Parathyroid adenoma (tissue), 2 donors: ENCODE measurements around the gene MAPK8IP3.

Experiments
- H2AFZ ChIP-seq: fragments of 300-600 bp; sonication (generic); one replicate; pipeline ENCODE4 v1.7.0; 2017; ENCODE audit warnings: antibody characterized with exemption, mild to moderate bottlenecking
- H3K27ac ChIP-seq: fragments of 300-600 bp; sonication (generic); one replicate; pipeline ENCODE4 v1.7.0; 2017
- H3K27me3 ChIP-seq: fragments of 300-600 bp; sonication (generic); one replicate; pipeline ENCODE4 v1.7.0; 2017; ENCODE audit warnings: low read length; ENCODE audit not compliant: control insufficient read depth, insufficient read depth
- H3K36me3 ChIP-seq: fragments of 300-600 bp; sonication (generic); one replicate; pipeline ENCODE4 v1.7.0; 2017; ENCODE audit warnings: low read length; ENCODE audit not compliant: control insufficient read depth, insufficient read depth
- H3K4me1 ChIP-seq: fragments of 300-600 bp; sonication (generic); one replicate; pipeline ENCODE4 v1.7.0; 2017; ENCODE audit warnings: control low read depth
- H3K4me2 ChIP-seq: fragments of 300-600 bp; sonication (generic); one replicate; pipeline ENCODE4 v1.7.0; 2017; ENCODE audit warnings: low read length
- H3K4me3 ChIP-seq: fragments of 300-600 bp; sonication (generic); one replicate; pipeline ENCODE4 v1.7.0; 2017; ENCODE audit warnings: low read depth, low read length
- H3K79me2 ChIP-seq: fragments of 300-600 bp; sonication (generic); one replicate; pipeline ENCODE4 v1.7.0; 2017; ENCODE audit warnings: control low read depth
- H3K9ac ChIP-seq: fragments of 300-600 bp; sonication (generic); one replicate; pipeline ENCODE4 v1.7.0; 2017; ENCODE audit warnings: mild to moderate bottlenecking
- H3K9me3 ChIP-seq: fragments of 300-600 bp; sonication (generic); one replicate; pipeline ENCODE4 v1.7.0; 2017; ENCODE audit warnings: low read length; ENCODE audit not compliant: control insufficient read depth
- TF ChIP-seq, protein P1 (sequence below): fragments of 300-600 bp; sonication (generic); IDR thresholded peaks from one replicate; pipeline ENCODE4 v1.7.0; 2017; ENCODE audit warnings: antibody characterized with exemption, mild to moderate bottlenecking
- donor health status: primary hyperparathyroidism.

Gene MAPK8IP3

DNA sequence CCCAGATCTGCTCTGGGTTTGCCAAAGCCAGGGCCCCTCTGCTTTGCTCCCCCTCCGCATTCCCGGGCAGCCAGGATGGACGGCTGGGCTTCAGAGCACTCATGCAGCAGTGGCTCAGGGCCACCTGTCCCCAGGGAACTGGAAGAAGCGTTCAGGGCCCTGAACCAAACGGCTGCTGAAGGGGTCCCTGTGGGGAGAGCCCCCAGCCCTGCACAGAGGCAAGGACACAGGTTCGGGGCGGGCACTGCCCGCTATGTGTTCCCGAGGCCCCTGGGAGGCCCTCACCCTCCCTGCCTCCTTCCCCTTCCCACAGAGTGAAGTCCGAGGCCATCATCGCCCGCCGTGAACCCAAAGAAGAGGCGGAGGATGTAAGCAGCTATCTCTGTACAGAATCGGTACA lies 54.9 kb downstream of the MAPK8IP3 start:
- no peak overlapping the region for H3K4me3 ChIP-seq
- H3K4me2 ChIP-seq = no peak overlapping the region
- H3K27me3 ChIP-seq = no peaks in the 10 kb centered on the region
- H3K36me3 ChIP-seq = no peaks in the 10 kb centered on the region
- no peaks in the 10 kb centered on the region for H3K4me1 ChIP-seq
- H2AFZ ChIP-seq = no peak overlapping the region
- peaks cover under 1% of the 10 kb centered on the region for H3K79me2 ChIP-seq
- H3K9me3 ChIP-seq = no peaks in the 10 kb centered on the region
- TF ChIP-seq, protein P1, sequence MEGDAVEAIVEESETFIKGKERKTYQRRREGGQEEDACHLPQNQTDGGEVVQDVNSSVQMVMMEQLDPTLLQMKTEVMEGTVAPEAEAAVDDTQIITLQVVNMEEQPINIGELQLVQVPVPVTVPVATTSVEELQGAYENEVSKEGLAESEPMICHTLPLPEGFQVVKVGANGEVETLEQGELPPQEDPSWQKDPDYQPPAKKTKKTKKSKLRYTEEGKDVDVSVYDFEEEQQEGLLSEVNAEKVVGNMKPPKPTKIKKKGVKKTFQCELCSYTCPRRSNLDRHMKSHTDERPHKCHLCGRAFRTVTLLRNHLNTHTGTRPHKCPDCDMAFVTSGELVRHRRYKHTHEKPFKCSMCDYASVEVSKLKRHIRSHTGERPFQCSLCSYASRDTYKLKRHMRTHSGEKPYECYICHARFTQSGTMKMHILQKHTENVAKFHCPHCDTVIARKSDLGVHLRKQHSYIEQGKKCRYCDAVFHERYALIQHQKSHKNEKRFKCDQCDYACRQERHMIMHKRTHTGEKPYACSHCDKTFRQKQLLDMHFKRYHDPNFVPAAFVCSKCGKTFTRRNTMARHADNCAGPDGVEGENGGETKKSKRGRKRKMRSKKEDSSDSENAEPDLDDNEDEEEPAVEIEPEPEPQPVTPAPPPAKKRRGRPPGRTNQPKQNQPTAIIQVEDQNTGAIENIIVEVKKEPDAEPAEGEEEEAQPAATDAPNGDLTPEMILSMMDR = no peak
- H3K27ac ChIP-seq = no peak overlapping the region
- no peak overlapping the region for H3K9ac ChIP-seq

DNA sequence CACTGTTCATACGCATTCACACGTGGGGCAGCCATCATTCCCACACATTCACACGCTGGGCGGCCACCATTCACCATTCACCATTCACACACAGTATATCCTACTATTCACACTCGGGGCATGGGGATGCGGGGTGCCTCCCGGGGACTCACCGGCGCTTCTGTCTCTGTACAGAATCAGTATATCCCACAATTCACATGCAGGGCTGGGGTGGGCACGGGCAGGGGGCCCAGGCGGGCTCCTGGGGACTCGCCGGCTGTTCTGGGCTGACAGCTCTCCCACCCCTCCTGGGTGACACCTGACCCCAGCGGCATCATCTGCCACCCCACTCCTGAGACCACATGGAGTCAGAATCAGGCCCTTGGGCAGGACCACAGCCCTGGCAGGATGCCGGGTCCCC lies 55.8 kb downstream of the MAPK8IP3 start:
- Histone ChIP-seq H3K79me2 (no peaks in the 10 kb centered on the region), H3K36me3 (no peaks in the 10 kb centered on the region), H3K27me3 (no peaks in the 10 kb centered on the region), H3K9me3 (no peaks in the 10 kb centered on the region), H3K4me2 (no peak overlapping the region), H2AFZ (no peak overlapping the region), H3K4me1 (no peaks in the 10 kb centered on the region), H3K27ac (no peak overlapping the region), H3K4me3 (no peak overlapping the region), H3K9ac (no peak overlapping the region)
- TF ChIP-seq, protein P1 = no peak

GRCh38 chr16:1762196-1762878 lies 56.3 kb downstream of the MAPK8IP3 start:
- Histone ChIP-seq H3K36me3 (no peaks in the 10 kb centered on the region), H3K79me2 (no peaks in the 10 kb centered on the region), H3K4me2 (no peak overlapping the region), H3K9ac (no peak overlapping the region), H3K4me1 (no peaks in the 10 kb centered on the region), H3K27me3 (no peaks in the 10 kb centered on the region), H3K27ac (no peak overlapping the region), H2AFZ (no peak overlapping the region), H3K9me3 (no peaks in the 10 kb centered on the region), H3K4me3 (no peak overlapping the region)
- TF ChIP-seq, protein P1 = no peak

DNA sequence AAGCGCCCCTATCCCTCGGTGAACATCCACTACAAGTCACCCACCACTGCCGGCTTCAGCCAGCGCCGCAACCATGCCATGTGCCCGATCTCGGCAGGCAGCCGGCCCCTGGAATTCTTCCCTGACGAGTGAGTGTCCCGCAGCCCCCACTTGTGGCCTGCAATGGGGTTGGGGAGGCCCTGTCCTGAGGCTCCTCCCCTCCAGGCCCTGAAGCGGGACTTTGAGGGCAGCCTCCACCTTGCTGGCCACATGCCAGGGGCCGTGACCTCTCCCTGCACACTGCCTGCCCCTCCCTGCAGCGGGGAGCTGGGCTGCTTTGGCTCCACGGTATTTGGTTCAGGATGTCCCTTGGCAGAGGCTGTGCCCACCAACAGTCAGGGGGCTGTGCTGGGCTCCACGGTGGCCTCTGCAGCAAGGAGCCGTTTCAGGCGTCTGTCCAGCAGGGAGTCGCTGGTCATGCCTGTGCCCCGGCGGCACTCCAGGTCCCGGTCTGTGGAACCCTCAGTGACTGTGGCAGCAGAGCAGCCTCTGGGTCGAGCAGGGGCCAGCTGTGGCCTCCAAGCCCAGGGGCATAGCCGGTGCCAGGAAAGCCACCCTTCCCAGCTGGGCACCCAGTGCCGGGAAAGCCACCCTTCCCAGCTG lies 57.0 kb downstream of the MAPK8IP3 start:
- Histone ChIP-seq H3K9ac (no peak overlapping the region), H3K27me3 (no peaks in the 10 kb centered on the region), H3K4me3 (no peak overlapping the region), H3K4me2 (no peak overlapping the region), H3K36me3 (no peaks in the 10 kb centered on the region), H3K27ac (no peak overlapping the region), H2AFZ (no peak overlapping the region), H3K79me2 (no peaks in the 10 kb centered on the region), H3K4me1 (no peaks in the 10 kb centered on the region), H3K9me3 (no peaks in the 10 kb centered on the region)
- TF ChIP-seq, protein P1 = no peak
